OCI-LY7 (cell line): ENCODE data around the gene NAP1L4. TPM values are rescaled to one million over a fixed set of nuclear protein-coding genes. Genes with fewer than 3 reads are reported as not detected.

Experiments
- Bru-seq: library from RNA; stranded (reverse); fragments of 400-500 nt; gene quantifications from one replicate; lab custom pipeline; 2021; lab: Mats Ljungman, UMichigan
- BruChase-seq, 2 experiments: library from RNA; stranded (reverse); fragments of 400-500 nt; gene quantifications; one replicate each; lab custom pipeline; 2021; lab: Mats Ljungman, UMichigan
- BruUV-seq: library from RNA; stranded (reverse); fragments of 400-500 nt; replicated peaks from 2 replicates; lab custom pipeline; 2021; lab: Mats Ljungman, UMichigan
- CTCF ChIA-PET: fragments of 300-600 bp; sonication (Branson Sonifier 250); formaldehyde crosslinking; loops from one replicate; lab custom pipeline; 2022; ENCODE audit warnings: antibody characterized with exemption; ENCODE audit not compliant: unreplicated experiment; lab: Charles Lee
- POLR2A ChIA-PET: fragments of 300-600 bp; sonication (Branson Sonifier 250); formaldehyde crosslinking; loops from one replicate; lab custom pipeline; 2022; ENCODE audit warnings: antibody characterized with exemption; lab: Charles Lee
- DNase-seq: peaks from one replicate; pipeline ENCODE4 v3.0.0-alpha.2; 2015; ENCODE audit warnings: low spot score
- H2AFZ ChIP-seq: fragments of 200-600 bp; sonication (generic), shearing (Covaris generic); 2 replicates; pipeline ENCODE4 v1.6.1; 2014; ENCODE audit warnings: mild to moderate bottlenecking, antibody characterized with exemption, low read length, moderate library complexity
- H3K27ac ChIP-seq: fragments of 200-600 bp; sonication (generic); 2 replicates; pipeline ENCODE4 v1.5.1; 2014; ENCODE audit warnings: mixed run types, low read depth, mild to moderate bottlenecking, moderate library complexity, low read length, inconsistent platforms; ENCODE audit not compliant: poor library complexity, severe bottlenecking
- H3K36me3 ChIP-seq: fragments of 200-600 bp; sonication (generic); 2 replicates; pipeline ENCODE4 v1.6.1; 2014; ENCODE audit warnings: mild to moderate bottlenecking, antibody characterized with exemption, low read length, moderate library complexity, mixed read lengths; ENCODE audit not compliant: insufficient read depth
- H3K4me1 ChIP-seq: fragments of 200-600 bp; sonication (generic); 2 replicates; pipeline ENCODE4 v1.5.1; 2014; ENCODE audit warnings: mild to moderate bottlenecking, low read length; ENCODE audit not compliant: insufficient read depth, poor library complexity, severe bottlenecking
- H3K4me2 ChIP-seq: fragments of 200-600 bp; sonication (generic); 2 replicates; pipeline ENCODE4 v1.6.1; 2014; ENCODE audit warnings: mild to moderate bottlenecking, low read length
- H3K4me3 ChIP-seq: fragments of 200-600 bp; sonication (generic); 2 replicates; pipeline ENCODE4 v1.5.1; 2014; ENCODE audit warnings: mild to moderate bottlenecking, low read depth, low read length; ENCODE audit not compliant: poor library complexity, severe bottlenecking
- H3K79me2 ChIP-seq: fragments of 200-600 bp; sonication (generic); 2 replicates; pipeline ENCODE4 v1.6.1; 2016; ENCODE audit warnings: low read depth, mild to moderate bottlenecking, low read length, moderate library complexity, mixed read lengths; ENCODE audit not compliant: insufficient read depth
- H3K9me2 ChIP-seq: fragments of 200-600 bp; sonication (generic); 2 replicates; pipeline ENCODE4 v1.6.1; 2016; ENCODE audit warnings: mild to moderate bottlenecking, low read length, mixed read lengths; ENCODE audit not compliant: insufficient read depth
- H3K9me3 ChIP-seq: fragments of 200-600 bp; sonication (generic); 2 replicates; pipeline ENCODE4 v1.6.1; 2014; ENCODE audit warnings: mild to moderate bottlenecking, mixed run types, low read length, mixed read lengths
- H4K20me1 ChIP-seq: fragments of 200-600 bp; sonication (generic); 2 replicates; pipeline ENCODE4 v1.6.1; 2014; ENCODE audit warnings: mild to moderate bottlenecking, antibody characterized with exemption, low read length, moderate library complexity, mixed read lengths; ENCODE audit not compliant: insufficient read depth
- CTCF ChIP-seq: fragments of 200-600 bp; sonication (generic); conservative IDR thresholded peaks from 2 replicates; pipeline ENCODE4 v1.5.1; 2014; ENCODE audit warnings: mild to moderate bottlenecking, antibody characterized with exemption, low read length, moderate library complexity, mixed read lengths
- EZH2phosphoT487 ChIP-seq: fragments of 200-600 bp; sonication (generic); IDR thresholded peaks from 2 replicates; pipeline ENCODE4 v1.6.1; 2018; ENCODE audit warnings: low read depth, borderline replicate concordance, mild to moderate bottlenecking, mixed run types, antibody characterized with exemption, low read length, moderate library complexity, mixed read lengths
- intact Hi-C: fragments of 100-400 bp; cut with micrococcal nuclease; formaldehyde crosslinking; loops from one replicate; pipeline ENCODE4 v1.10.0; 2022; ENCODE audit not compliant: unreplicated experiment
- long read RNA-seq: library from polyadenylated mRNA; stranded (forward); transcript quantifications from one replicate; pipeline ENCODE4 v2.0.0, GENCODE V29; 2022
- total RNA-seq, 2 experiments: library from RNA; depleted of rRNA in 1 of 2; stranded (reverse); fragments of >200 nt in 1 of 2; shearing (Covaris generic) in 1 of 2; gene quantifications; 2 replicates each; pipeline ENCODE4 v1.2.3, GENCODE V29; 2014 to 2022

The NAP1L4 gene, protein sequence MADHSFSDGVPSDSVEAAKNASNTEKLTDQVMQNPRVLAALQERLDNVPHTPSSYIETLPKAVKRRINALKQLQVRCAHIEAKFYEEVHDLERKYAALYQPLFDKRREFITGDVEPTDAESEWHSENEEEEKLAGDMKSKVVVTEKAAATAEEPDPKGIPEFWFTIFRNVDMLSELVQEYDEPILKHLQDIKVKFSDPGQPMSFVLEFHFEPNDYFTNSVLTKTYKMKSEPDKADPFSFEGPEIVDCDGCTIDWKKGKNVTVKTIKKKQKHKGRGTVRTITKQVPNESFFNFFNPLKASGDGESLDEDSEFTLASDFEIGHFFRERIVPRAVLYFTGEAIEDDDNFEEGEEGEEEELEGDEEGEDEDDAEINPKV
- 152 and 247 TPM in 2 replicates for total RNA-seq (2014; rRNA removed; shearing (Covaris generic))
- total RNA-seq (2022) = 183 and 188 TPM in 2 replicates
- percentile 96 among the genes with signal in this experiment for Bru-seq, nascent RNA
- percentile 97 among the genes with signal in this experiment for BruChase-seq, experiment 1, labeled RNA remaining after a 6-hour chase
- BruChase-seq, experiment 2, labeled RNA remaining after a 2-hour chase = percentile 97 among the genes with signal in this experiment
- long read RNA-seq, transcript NAP1L4-201 (16 exons, 2,511 nt) = minor isoform, 54 of 247 reads
- long read RNA-seq, transcript NAP1L4-222 (15 exons, 2,479 nt) = major isoform, 75 of 247 reads
- long read RNA-seq, transcript NAP1L4-212 (16 exons, 1,941 nt) = minor isoform, 6 of 247 reads
- long read RNA-seq, partial matches to known transcripts = 28 of 247 reads
- long read RNA-seq, other reads (novel, unspliced or antisense) = 84 of 247 reads

GRCh38 chr11:2992234-2992996 lies at the start of gene NAP1L4:
Gene NAP1L4, minus strand, starts transcription at chr11:2992329. Its CDS starts 13,109 bp downstream, at chr11:2979220.
- H3K9me3 ChIP-seq = no peaks in the 10 kb centered on the region
- peak within 1 kb of the TSS; percentile 89 for H3K4me2 ChIP-seq
- peak within 1 kb of the TSS; percentile 69 for H3K27ac ChIP-seq
- ChIA-PET CTCF (no interaction called here), POLR2A (interaction anchor here (0.7 to 1.5 kb wide), 3 partner anchors 11 to 47 kb away, joined by 3 to 5 read pairs (median 4); no protein-coding TSS in a partner anchor)
- H3K36me3 ChIP-seq = peaks cover 43% of the 10 kb centered on the region
- peak; percentile 98 for DNase-seq
- peaks cover 33% of the 10 kb centered on the region for H4K20me1 ChIP-seq
- TF ChIP-seq EZH2phosphoT487 (no peak), CTCF (no peak)
- no peaks in the 10 kb centered on the region for H3K9me2 ChIP-seq
- peak within 1 kb of the TSS; percentile 97 for H3K4me3 ChIP-seq
- H3K4me1 ChIP-seq = peaks cover 18% of the 10 kb centered on the region
- intact Hi-C loops = loop anchor here (2.0 to 5.0 kb wide), 2 partner anchors 64 to 605 kb away; partner anchors contain the start of gene CARS1
- peaks cover 44% of the 10 kb centered on the region for H3K79me2 ChIP-seq
- H2AFZ ChIP-seq = peak within 1 kb of the TSS; percentile 69; the same call in 1 of the 2 replicates
- TSS peak; percentile 93 for BruUV-seq

GRCh38 chr11:3040881-3041280 lies 48.8 kb upstream of the NAP1L4 start:
- Histone ChIP-seq H4K20me1 (no peaks in the 10 kb centered on the region), H3K79me2 (no peaks in the 10 kb centered on the region), H3K9me3 (no peaks in the 10 kb centered on the region), H3K4me2 (no peak overlapping the region), H3K4me3 (no peak overlapping the region), H3K36me3 (peaks cover 72% of the 10 kb centered on the region), H3K9me2 (no peaks in the 10 kb centered on the region), H3K27ac (no peak overlapping the region), H2AFZ (no peak overlapping the region), H3K4me1 (peaks cover 14% of the 10 kb centered on the region)
- intact Hi-C loops = no loop called here
- no TSS peak for BruUV-seq
- no peak for TF ChIP-seq EZH2phosphoT487
- TF ChIP-seq CTCF = no peak
- DNase-seq = no peak
- CTCF ChIA-PET = no interaction called here
- POLR2A ChIA-PET = no interaction called here
